B cell (primary cell): ENCODE data around the gene TADA3.

Source experiments
- EZH2 ChIP-seq: IDR thresholded peaks from 2 replicates; pipeline ENCODE4 v1.6.1; 2012; ENCODE audit warnings: borderline replicate concordance, low read depth, mild to moderate bottlenecking, moderate library complexity, low read length; ENCODE audit not compliant: insufficient read depth, poor library complexity, severe bottlenecking
- TF ChIP-seq, protein P1 (sequence below): fragments of 200-600 bp; IDR thresholded peaks from one replicate; pipeline ENCODE4 v1.8.0; 2022; ENCODE audit warnings: antibody characterized with exemption, mild to moderate bottlenecking

DNA sequence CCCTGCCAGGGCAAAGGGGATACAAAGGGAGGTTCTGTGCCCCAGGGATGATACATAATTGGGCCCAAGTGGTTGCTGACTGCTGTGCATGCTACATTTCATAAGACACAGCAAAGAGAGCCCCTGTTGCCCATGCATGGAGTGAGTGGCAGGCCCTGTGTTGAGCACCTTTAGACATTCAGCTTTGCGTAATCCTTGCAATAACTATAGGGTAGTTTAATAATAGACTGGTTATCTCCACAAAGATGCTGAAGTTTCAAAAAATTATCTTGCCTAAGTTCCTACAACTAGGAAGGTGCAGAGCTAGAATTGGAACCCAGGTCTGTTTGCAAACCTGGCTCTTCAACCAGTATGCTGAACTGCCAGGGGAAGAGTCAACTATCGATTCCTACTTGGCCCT lies 44.2 kb downstream of the TADA3 start:
- TF ChIP-seq, protein P1, sequence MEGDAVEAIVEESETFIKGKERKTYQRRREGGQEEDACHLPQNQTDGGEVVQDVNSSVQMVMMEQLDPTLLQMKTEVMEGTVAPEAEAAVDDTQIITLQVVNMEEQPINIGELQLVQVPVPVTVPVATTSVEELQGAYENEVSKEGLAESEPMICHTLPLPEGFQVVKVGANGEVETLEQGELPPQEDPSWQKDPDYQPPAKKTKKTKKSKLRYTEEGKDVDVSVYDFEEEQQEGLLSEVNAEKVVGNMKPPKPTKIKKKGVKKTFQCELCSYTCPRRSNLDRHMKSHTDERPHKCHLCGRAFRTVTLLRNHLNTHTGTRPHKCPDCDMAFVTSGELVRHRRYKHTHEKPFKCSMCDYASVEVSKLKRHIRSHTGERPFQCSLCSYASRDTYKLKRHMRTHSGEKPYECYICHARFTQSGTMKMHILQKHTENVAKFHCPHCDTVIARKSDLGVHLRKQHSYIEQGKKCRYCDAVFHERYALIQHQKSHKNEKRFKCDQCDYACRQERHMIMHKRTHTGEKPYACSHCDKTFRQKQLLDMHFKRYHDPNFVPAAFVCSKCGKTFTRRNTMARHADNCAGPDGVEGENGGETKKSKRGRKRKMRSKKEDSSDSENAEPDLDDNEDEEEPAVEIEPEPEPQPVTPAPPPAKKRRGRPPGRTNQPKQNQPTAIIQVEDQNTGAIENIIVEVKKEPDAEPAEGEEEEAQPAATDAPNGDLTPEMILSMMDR = no peak
- TF ChIP-seq EZH2 = no peak
